HepG2 (cell line): Measurements from ENCODE around the gene SALL4. TPM values are rescaled to one million over a fixed set of nuclear protein-coding genes. Genes with fewer than 3 reads are reported as not detected.

Experiments used
- GABPB1 ChIP-seq: IDR thresholded peaks from 2 replicates; pipeline ENCODE4 v1.6.1; 2016; ENCODE audit warnings: mild to moderate bottlenecking, missing genetic modification reagents, moderate library complexity, missing compliant biosample characterization
- HDAC2 ChIP-seq: sonication (generic); formaldehyde crosslinking; IDR thresholded peaks from 2 replicates; pipeline ENCODE4 v1.4.0; 2020; ENCODE audit warnings: missing genetic modification reagents
- HMG20B ChIP-seq: conservative IDR thresholded peaks from 2 replicates; pipeline ENCODE4 v1.6.1; 2016; ENCODE audit warnings: missing genetic modification reagents, missing compliant biosample characterization
- KLF15 ChIP-seq: sonication (generic); formaldehyde crosslinking; IDR thresholded peaks from 2 replicates; pipeline ENCODE4 v1.8.1; 2023; ENCODE audit warnings: borderline replicate concordance, mild to moderate bottlenecking, inconsistent platforms, missing genetic modification reagents, mixed read lengths
- PCBP1 ChIP-seq: fragments of 200-400 bp; formaldehyde crosslinking; IDR thresholded peaks from 2 replicates; pipeline ENCODE4 v1.6.1; 2017; ENCODE audit warnings: mild to moderate bottlenecking, low read depth, low read length, borderline replicate concordance
- PRPF4 ChIP-seq: fragments of 200-400 bp; formaldehyde crosslinking; IDR thresholded peaks from 2 replicates; pipeline ENCODE4 v1.6.1; 2016; ENCODE audit warnings: low read length, low read depth; ENCODE audit not compliant: poor library complexity, severe bottlenecking
- REPIN1 ChIP-seq: sonication (generic); formaldehyde crosslinking; IDR thresholded peaks from 2 replicates; pipeline ENCODE4 v1.8.0; 2022; ENCODE audit warnings: missing genetic modification reagents, low read depth, mild to moderate bottlenecking, borderline replicate concordance
- SALL1 ChIP-seq: sonication (generic); formaldehyde crosslinking; IDR thresholded peaks from 2 replicates; pipeline ENCODE4 v1.8.0; 2022; ENCODE audit warnings: mild to moderate bottlenecking, missing genetic modification reagents
- TBP ChIP-seq: sonication (generic); formaldehyde crosslinking; IDR thresholded peaks from 2 replicates; pipeline ENCODE4 v1.5.0; 2020; ENCODE audit warnings: missing genetic modification reagents
- ZMAT3 ChIP-seq: sonication (generic); formaldehyde crosslinking; conservative IDR thresholded peaks from 2 replicates; pipeline ENCODE4 v1.7.0; 2021; ENCODE audit warnings: missing genetic modification reagents
- ZMYM3 ChIP-seq: sonication (generic); formaldehyde crosslinking; IDR thresholded peaks from 2 replicates; pipeline ENCODE4 v1.5.1; 2020; ENCODE audit warnings: mild to moderate bottlenecking, missing genetic modification reagents
- ZNF7 ChIP-seq: IDR thresholded peaks from 2 replicates; pipeline ENCODE4 v1.6.1; 2016; ENCODE audit warnings: missing biosample characterization, missing genetic modification reagents
- polyA plus RNA-seq, 8 experiments: library from polyadenylated mRNA; depleted of rRNA in 3 of 8; stranded (reverse) in 7 of 8; unstranded in 1 of 8; fragments of >200 nt; fragmentation: Illumina TruSeq in 4 of 8; extraction: Trizol in 4 of 8; gene quantifications; 2 replicates each; pipeline versions ENCODE4 v1.2.1 to v1.2.3, GENCODE V29; 2011 to 2016; ENCODE audit warnings: low read depth in 4 of 8, missing spikeins in 1 of 8, mixed read lengths in 1 of 8; ENCODE audit not compliant: insufficient read depth in 1 of 8
- total RNA-seq, 5 experiments: library from RNA; depleted of rRNA; stranded (reverse); fragments of >200 nt; fragmentation: Illumina TruSeq; extraction: Trizol; gene quantifications; 2 replicates each; pipeline ENCODE4 v1.2.3, GENCODE V29; 2016; ENCODE audit warnings: low read depth in 1 of 5
- TF ChIP-seq, protein P1 (sequence below): sonication (generic); formaldehyde crosslinking; IDR thresholded peaks from one replicate; pipeline ENCODE4 v1.5.1; 2020; ENCODE audit warnings: mild to moderate bottlenecking, missing genetic modification reagents; ENCODE audit errors: not compliant biosample characterization
- TF ChIP-seq, protein P2 (sequence below): sonication (generic); formaldehyde crosslinking; IDR thresholded peaks from 2 replicates; pipeline ENCODE4 v1.5.0; 2020; ENCODE audit warnings: mild to moderate bottlenecking, missing genetic modification reagents, borderline replicate concordance
- TF ChIP-seq, protein P3 (sequence below): IDR thresholded peaks from 2 replicates; pipeline ENCODE4 v1.6.1; 2018; ENCODE audit warnings: missing genetic modification reagents, mild to moderate bottlenecking, missing compliant biosample characterization
- TF ChIP-seq, protein P4 (sequence below): sonication (generic); formaldehyde crosslinking; IDR thresholded peaks from 2 replicates; pipeline ENCODE4 v1.5.1; 2020; ENCODE audit warnings: mild to moderate bottlenecking, missing genetic modification reagents

SALL4 gene
- total and polyA plus RNA-seq, 2 of the 13 experiments (the other 11 are each of a cell fraction or from before 2014, with no cell fraction given), result 0.33 to 1.8 TPM

DNA sequence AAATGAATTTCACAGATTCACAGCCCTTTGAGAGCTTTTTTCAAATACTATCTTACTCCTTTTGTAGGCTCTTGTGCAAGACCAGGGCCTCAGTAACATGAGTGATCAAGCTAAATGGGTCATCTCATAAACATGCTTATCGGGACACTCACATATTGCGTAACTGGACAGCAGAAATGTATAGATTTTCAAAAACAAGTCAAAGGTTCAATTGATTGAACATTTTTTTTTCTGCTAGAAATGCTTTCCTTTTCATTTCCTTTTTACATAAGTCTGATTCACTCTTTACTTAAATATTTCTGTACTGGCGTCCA is 8.7 kb upstream of the SALL4 start (continued):
- TF ChIP-seq PCBP1 (no peak), GABPB1 (CRISPR knock-in tag) (no peak), HDAC2 (CRISPR knock-in tag) (peak; percentile 91), KLF15 (no peak), ZMAT3 (0 out of 2 replicates have a peak, but pooled peaks have one; percentile 24), ZNF7 (CRISPR knock-in tag) (no peak), HMG20B (CRISPR knock-in tag) (peak; percentile 64), TBP (CRISPR knock-in tag) (no peak), ZMYM3 (CRISPR knock-in tag) (peak; percentile 85), REPIN1 (CRISPR knock-in tag) (no peak), PRPF4 (no peak), SALL1 (CRISPR knock-in tag) (peak; percentile 95; the same call in 1 of the 2 replicates)
- TF ChIP-seq, protein P1, sequence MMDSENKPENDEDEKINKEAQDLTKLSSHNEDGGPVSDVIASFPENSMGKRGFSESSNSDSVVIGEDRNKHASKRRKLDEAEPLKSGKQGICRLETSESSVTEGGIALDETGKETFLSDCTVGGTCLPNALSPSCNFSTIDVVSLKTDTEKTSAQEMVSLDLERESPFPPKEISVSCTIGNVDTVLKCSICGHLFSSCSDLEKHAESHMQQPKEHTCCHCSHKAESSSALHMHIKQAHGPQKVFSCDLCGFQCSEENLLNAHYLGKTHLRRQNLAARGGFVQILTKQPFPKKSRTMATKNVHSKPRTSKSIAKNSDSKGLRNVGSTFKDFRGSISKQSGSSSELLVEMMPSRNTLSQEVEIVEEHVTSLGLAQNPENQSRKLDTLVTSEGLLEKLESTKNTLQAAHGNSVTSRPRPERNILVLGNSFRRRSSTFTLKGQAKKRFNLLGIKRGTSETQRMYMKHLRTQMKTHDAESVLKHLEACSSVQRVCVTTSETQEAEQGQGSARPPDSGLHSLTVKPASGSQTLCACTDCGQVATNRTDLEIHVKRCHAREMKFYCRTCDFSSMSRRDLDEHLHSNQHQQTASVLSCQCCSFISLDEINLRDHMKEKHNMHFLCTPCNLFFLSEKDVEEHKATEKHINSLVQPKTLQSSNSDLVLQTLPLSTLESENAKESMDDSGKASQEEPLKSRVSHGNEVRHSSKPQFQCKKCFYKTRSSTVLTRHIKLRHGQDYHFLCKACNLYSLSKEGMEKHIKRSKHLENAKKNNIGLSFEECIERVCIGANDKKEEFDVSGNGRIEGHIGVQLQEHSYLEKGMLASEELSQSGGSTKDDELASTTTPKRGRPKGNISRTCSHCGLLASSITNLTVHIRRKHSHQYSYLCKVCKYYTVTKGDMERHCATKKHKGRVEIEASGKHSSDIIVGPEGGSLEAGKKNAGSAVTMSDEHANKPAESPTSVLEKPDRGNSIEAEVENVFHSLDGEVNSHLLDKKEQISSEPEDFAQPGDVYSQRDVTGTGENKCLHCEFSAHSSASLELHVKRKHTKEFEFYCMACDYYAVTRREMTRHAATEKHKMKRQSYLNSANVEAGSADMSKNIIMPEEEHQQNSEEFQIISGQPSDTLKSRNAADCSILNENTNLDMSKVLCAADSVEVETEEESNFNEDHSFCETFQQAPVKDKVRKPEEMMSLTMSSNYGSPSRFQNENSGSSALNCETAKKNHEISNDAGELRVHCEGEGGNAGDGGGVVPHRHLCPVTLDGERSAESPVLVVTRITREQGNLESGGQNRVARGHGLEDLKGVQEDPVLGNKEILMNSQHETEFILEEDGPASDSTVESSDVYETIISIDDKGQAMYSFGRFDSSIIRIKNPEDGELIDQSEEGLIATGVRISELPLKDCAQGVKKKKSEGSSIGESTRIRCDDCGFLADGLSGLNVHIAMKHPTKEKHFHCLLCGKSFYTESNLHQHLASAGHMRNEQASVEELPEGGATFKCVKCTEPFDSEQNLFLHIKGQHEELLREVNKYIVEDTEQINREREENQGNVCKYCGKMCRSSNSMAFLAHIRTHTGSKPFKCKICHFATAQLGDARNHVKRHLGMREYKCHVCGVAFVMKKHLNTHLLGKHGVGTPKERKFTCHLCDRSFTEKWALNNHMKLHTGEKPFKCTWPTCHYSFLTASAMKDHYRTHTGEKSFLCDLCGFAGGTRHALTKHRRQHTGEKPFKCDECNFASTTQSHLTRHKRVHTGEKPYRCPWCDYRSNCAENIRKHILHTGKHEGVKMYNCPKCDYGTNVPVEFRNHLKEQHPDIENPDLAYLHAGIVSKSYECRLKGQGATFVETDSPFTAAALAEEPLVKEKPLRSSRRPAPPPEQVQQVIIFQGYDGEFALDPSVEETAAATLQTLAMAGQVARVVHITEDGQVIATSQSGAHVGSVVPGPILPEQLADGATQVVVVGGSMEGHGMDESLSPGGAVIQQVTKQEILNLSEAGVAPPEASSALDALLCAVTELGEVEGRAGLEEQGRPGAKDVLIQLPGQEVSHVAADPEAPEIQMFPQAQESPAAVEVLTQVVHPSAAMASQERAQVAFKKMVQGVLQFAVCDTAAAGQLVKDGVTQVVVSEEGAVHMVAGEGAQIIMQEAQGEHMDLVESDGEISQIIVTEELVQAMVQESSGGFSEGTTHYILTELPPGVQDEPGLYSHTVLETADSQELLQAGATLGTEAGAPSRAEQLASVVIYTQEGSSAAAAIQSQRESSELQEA (CRISPR knock-in tag), result no peak
- TF ChIP-seq, protein P2, sequence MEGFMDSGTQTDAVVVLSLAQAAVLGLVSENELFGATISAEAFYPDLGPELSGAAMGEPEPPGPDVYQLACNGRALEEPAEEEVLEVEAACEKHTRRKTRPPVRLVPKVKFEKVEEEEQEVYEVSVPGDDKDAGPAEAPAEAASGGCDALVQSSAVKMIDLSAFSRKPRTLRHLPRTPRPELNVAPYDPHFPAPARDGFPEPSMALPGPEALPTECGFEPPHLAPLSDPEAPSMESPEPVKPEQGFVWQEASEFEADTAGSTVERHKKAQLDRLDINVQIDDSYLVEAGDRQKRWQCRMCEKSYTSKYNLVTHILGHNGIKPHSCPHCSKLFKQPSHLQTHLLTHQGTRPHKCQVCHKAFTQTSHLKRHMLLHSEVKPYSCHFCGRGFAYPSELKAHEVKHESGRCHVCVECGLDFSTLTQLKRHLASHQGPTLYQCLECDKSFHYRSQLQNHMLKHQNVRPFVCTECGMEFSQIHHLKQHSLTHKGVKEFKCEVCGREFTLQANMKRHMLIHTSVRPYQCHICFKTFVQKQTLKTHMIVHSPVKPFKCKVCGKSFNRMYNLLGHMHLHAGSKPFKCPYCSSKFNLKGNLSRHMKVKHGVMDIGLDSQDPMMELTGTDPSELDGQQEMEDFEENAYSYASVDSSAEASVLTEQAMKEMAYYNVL (CRISPR knock-in tag), result peak; percentile 95
- TF ChIP-seq, protein P3, sequence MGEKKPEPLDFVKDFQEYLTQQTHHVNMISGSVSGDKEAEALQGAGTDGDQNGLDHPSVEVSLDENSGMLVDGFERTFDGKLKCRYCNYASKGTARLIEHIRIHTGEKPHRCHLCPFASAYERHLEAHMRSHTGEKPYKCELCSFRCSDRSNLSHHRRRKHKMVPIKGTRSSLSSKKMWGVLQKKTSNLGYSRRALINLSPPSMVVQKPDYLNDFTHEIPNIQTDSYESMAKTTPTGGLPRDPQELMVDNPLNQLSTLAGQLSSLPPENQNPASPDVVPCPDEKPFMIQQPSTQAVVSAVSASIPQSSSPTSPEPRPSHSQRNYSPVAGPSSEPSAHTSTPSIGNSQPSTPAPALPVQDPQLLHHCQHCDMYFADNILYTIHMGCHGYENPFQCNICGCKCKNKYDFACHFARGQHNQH, result peak; percentile 84; the same call in 1 of the 2 replicates
- TF ChIP-seq, protein P4, sequence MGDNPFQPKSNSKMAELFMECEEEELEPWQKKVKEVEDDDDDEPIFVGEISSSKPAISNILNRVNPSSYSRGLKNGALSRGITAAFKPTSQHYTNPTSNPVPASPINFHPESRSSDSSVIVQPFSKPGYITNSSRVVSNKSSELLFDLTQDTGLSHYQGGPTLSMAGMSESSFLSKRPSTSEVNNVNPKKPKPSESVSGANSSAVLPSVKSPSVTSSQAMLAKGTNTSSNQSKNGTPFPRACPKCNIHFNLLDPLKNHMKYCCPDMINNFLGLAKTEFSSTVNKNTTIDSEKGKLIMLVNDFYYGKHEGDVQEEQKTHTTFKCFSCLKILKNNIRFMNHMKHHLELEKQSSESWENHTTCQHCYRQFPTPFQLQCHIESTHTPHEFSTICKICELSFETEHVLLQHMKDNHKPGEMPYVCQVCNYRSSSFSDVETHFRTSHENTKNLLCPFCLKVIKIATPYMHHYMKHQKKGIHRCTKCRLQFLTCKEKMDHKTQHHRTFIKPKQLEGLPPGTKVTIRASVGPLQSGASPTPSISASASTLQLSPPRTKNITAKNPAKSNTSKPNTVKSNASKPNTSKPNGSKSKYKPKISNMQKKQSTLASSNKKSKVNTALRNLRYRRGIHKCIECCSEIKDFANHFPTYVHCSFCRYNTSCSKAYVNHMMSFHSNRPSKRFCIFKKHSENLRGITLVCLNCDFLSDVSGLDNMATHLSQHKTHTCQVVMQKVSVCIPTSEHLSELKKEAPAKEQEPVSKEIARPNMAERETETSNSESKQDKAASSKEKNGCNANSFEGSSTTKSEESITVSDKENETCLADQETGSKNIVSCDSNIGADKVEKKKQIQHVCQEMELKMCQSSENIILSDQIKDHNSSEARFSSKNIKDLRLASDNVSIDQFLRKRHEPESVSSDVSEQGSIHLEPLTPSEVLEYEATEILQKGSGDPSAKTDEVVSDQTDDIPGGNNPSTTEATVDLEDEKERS (CRISPR knock-in tag), result no peak; the same call in 1 of the 2 replicates
